VCaP (cell line): ENCODE measurements around the gene KCNQ1OT1.

Experiments
- H3K27ac ChIP-seq: fragments of 450-650 bp; 2 replicates; pipeline ENCODE4 v1.5.1; 2017
- CTCF ChIP-seq: fragments of 450-650 bp; conservative IDR thresholded peaks from 2 replicates; pipeline ENCODE4 v1.5.1; 2017; ENCODE audit warnings: mild to moderate bottlenecking, moderate library complexity

The KCNQ1OT1 gene

GRCh38 chr11:2672553-2673249, 27.1 kb downstream of the KCNQ1OT1 start:
- no peak overlapping the region for H3K27ac ChIP-seq

GRCh38 chr11:2671748-2672147, 28.0 kb downstream of the KCNQ1OT1 start:
- no peak overlapping the region for H3K27ac ChIP-seq
- TF ChIP-seq CTCF: no peak

More at GRCh38 chr11:2672553-2673249, 27.1 kb downstream of the KCNQ1OT1 start:
- no peak for TF ChIP-seq CTCF

GRCh38 chr11:2670541-2671100, 29.2 kb downstream of the KCNQ1OT1 start:
- no peak overlapping the region for H3K27ac ChIP-seq
- TF ChIP-seq CTCF: no peak

- H3K27ac ChIP-seq: no peak overlapping the region
- no peak for TF ChIP-seq CTCF
Measured at GRCh38 chr11:2669634-2670469, 29.9 kb downstream of the KCNQ1OT1 start.

- TF ChIP-seq CTCF: no peak
- H3K27ac ChIP-seq: no peak overlapping the region
Measured at GRCh38 chr11:2668876-2669275, 30.9 kb downstream of the KCNQ1OT1 start.

- H3K27ac ChIP-seq: no peak overlapping the region
- no peak for TF ChIP-seq CTCF
Measured at GRCh38 chr11:2667940-2668339, 31.9 kb downstream of the KCNQ1OT1 start.

GRCh38 chr11:2666828-2667570, 32.8 kb downstream of the KCNQ1OT1 start:
- H3K27ac ChIP-seq: no peak overlapping the region
- no peak for TF ChIP-seq CTCF
